Measurements from ENCODE around the gene ZNF362.

Gene ZNF362

DNA sequence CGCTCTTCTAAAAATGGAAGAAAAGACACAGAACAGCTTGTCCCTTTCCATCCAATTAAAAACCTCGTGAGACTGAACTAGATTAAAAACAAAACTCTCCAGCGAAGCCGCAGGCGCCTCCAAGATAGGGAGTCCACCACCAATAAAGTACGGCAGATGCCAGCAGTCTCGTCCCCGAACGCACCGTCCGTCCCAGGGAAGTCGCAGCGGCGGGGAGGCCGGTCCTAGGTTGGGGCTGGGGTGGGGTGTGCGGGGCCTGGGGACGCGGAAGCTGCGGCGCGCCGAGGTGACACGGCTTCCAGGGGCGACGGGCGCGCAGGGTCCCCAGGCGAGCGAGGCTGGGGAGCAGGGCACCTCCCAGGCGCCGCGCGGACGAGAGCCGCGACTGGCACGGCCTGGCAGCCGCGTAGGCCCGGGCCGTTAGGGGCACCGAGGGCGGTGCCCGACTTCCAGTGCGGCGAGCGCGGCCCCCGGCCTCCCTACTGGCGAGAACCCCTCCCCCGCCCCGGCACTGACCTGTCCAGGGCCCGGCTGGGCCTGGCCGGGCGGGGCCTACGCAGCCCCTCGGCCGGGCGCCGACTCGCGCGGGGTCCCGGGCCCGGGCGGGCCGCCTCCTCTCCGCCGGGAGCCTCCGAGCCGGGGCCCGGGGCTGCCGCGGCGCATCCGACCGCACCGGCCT lies 92.9 kb downstream of the ZNF362 start:
- DNase-seq: peak; percentile 35

DNA sequence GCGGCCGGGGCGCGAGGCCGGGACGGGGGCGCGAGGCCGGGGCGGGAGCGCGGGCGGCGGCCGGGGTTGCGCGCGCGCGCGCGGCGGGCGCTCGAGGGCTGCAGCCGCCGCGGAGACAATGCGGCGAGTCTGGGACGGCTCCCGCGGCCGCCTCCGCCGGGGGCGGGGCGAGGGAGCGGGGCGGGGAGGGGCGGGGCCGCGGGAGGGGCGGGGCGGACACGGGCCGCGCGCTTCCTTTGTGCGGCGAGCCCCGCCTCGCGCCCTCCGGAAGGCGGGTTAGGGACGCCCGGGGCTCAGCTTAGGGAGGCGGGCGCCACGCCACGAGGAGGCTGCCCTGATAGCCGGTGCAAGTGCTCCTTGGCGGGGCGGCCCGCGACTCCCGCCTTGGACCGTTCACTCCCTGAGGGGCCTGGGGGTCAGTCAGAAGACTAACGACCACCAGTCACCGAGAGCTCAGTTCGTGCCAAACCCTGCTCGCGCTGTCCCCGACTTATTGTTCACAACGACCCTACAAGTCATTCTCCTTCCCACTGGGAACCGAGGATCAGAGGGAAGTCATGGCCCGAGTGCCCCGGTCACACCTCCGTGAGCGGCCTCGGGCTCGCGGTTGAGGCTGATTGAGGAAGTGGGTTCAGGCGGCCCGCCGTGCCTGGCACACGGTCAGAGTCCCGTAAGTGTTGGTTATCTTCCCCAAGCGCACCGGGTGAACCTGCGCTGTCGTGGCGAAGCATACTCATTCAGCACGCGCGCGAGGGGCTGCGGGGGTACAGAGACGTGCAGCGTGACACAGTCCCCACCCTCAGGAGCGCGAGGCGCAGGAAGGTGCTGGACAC lies 93.7 kb downstream of the ZNF362 start:
- DNase-seq: peak; percentile 90
